HuH-7 (cell line): ENCODE results near the gene ANKS1A.
"Not testable (repeated sequence)": the region's sequence is repeated elsewhere in the genome, so short reads cannot be mapped to it uniquely, and the experiment has no call there.

Experiments used
- DNase-seq: peaks from one replicate; pipeline ENCODE4 v3.0.0; 2011; ENCODE audit warnings: low spot score

The ANKS1A gene

DNA sequence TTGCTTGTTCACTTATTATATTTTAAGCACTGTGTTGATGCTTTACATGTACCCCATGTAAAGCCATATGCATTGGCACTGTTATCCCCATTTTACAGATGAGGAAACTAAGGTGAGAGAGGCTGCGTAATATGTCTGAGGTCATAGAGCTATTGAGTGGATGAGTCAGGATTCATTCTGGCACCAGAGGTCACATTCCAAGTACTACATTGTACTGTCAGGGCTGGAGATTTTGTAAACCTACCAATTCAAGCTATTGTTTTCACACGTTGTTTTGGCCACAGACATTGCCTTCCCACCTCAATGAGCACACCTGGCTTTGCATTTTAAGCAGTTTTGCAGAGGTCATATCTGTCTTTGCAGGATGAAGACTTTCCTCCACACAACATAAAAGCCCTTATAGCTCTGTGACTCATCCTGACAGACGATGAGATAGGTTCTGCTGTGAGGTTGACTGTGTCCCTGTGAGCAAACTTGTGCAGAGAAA is 33.2 kb downstream of the ANKS1A start:
- DNase-seq = no peak

DNA sequence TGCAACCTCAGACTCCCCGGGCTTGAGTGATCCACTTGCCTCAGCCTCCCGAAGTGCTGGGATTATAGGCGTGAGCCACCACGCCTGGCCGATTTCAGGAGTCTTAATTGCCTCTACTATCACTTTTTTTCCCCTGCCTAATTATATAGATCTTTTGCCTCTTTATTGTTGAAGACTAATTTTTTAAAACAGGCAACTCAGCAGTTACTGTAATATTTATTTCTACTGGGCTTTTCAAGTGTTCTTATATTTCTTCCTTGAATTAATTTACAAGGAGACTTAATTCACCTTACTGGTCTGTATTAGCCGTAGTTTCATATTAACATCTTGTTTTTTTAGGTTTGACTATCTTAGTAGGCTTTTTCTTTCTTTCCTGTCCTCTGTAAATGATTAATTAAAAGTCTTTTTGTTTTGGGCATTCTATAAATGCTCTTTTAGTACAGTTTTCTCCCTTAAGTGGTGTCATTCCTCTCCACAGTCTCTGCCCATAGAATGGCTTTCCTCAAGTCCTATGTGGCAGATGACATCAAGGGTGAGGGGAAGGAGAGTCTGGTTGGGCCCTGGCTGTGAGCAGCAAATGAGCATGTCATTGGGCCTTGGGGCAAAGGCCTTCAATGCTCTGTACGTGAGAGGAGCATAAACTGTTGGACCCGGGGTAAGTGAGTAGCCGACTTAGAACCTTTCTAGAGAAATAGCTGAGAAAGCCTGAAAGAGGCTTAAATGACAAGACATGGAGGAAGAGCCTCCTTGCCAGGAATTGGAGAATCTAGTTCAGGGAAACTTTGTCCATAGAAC is 36.0 kb downstream of the ANKS1A start:
- DNase-seq = no peak

DNA sequence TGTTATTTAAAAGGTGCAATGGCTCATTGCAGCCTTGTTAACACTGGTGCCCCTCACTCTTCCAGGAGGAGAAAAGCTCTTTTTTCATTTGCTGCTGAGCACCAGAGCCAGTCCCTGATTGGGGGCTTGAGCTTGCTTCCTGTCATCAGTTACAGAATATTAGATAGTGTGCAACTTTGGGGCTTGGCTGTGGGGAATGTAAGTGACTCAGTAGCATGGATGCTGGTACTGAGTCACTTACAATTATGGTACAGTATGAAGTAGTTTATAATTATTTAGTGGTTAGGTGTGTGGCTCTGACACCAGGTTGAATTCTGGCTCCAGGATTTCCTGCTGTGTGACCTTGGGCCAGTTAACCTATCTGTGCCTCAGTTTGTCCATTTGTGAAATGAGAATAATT is 37.6 kb downstream of the ANKS1A start:
- no peak for DNase-seq

DNA sequence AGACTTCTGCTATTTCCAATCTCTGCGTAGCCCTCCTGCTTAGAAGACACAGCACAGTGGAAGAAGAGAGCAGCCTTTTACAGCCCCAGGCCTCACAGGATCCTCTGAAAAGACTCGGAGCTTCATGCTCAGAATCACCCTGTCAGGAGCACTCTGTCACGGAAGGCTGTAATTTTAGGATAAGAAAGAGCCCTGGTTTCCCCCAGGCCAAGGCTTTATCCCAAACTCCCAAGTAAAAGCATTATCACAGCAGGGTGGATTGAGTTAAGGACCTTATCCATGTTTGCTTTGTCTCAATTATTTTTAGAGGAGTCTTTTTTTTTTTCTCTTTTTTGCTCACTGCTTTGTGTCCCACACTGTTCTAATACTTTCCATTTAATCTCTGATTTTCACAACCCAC is 39.2 kb downstream of the ANKS1A start:
- no peak for DNase-seq

DNA sequence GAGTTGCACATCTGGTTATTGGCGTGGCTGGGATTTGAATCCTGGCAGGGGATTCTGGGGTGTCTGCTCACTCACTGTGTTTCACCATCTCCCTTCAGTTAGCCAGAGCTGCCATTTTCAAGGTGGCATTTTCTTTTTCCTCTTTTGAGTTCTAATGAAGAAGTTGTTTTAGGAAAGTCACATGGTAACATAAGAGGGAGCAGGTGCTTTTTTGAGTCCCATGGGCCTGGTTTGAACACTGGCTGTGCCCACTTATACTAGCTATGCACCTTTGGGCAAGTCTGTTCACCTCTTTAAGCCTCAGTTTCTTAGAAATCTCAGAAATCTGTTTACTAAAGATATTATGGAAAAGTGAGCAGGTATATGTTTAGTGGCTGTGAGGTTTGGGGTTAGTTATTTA is 39.6 kb downstream of the ANKS1A start:
- no peak for DNase-seq

DNA sequence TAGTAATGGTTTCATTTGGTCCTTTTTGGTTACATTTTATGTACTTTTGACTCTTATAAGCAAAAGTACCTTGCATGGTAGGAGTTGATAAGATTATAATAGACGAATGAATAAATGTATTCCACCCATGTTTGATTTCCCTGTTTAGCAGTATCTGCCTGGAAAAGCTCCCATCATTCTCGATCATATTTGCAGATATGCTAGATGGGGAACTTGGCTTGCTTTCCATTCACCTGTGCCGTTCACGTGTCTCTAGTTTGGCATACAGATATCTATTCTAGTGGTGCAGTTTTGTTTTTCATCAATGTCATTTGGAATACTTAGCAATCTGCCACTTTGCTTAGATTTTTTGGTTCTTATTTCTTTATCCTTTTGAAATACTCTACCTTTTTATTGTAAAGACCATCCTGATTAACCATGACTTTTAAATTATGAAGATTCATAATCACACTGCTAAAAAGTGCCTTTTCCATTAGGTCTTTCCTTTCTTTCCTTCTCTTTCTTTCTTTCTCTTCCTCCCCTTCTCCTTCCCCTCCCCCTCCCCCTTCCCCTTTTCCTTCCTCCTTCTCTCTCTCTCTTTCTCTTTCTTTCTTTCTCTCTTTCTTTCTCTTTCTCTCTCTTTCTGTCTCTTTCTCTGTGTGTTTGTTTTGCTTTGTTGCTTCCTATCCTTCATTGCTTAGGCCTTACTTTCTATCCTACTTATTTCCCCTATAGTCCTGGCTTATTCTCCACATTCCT is 40.4 kb downstream of the ANKS1A start:
- DNase-seq = no peak

DNA sequence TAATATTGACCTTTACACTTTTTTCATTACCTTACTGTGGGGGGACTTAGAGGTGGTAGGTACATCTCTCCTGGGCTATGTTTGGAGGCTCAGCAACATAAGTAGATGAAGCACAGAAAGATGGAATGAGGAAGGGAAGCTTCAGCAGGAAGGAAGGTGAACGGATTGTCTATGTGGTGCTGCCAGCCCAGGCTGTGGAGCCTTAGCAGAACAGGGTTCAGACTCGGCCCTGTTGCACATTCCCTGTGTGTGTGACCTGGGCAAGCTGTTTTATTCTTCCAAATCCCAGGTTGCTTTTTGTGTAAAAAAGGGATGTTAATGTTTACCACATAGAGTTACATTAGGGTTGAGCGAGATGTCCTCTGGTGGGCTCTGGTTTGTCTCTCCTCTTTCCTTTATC is 41.2 kb downstream of the ANKS1A start:
- no peak for DNase-seq

DNA sequence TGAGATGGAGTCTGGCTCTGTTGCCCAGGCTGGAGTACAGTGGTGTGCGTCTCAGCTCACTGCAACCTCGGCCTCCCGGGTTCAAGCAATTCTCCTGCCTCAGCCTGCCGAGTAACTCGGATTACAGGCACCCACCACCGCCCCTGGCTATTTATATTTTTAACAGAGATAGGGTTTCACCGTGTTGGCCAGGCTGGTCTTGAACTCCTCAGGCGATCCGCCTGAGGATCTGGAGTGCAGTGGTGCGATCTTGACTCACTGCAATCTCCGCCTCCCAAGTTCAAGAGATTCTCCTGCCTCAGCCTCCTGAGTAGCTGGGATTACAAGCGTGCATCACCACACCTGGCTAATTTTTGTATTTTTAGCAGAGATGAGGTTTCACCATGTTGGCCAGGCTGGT is 43.1 kb downstream of the ANKS1A start:
- not testable (repeated sequence) for DNase-seq

DNA sequence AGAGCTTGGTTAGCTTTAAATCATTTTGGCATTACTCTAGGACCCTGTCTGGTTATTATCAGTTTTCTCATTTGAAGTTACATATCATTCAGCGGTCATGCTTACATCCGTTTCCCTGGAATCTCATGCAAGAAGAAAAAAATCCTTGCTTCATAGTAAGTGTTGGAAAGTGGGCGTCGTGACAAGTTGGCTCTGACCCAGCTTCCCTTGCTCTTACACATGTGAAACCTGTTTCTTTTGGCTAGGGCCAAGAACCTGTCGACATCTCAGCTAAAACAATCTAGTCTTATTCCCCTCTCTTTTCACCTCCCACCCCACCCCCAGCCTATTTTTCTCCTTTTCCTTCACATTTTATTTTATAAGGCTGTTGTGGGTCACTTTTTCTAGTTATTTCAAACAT is 45.5 kb downstream of the ANKS1A start:
- DNase-seq = no peak

DNA sequence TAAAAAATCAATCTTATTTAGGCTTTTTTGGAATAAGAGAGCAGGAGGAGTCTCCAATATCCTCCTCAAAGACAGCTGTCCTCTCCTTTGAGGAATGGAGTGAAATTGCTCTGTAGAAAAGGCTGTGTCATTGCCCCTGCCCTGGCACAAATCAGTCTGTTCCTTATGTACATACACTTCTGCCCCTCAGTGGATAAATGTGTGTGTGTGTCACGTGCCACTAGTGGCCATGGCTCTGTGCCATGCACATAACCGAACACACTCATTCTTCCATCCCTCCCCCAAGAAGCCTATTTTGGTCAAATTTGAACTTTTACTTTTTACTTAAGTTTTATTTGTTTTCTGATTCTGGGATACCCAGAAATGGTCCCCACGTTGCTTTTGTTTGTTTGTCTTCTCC is 49.2 kb downstream of the ANKS1A start:
- DNase-seq = no peak

DNA sequence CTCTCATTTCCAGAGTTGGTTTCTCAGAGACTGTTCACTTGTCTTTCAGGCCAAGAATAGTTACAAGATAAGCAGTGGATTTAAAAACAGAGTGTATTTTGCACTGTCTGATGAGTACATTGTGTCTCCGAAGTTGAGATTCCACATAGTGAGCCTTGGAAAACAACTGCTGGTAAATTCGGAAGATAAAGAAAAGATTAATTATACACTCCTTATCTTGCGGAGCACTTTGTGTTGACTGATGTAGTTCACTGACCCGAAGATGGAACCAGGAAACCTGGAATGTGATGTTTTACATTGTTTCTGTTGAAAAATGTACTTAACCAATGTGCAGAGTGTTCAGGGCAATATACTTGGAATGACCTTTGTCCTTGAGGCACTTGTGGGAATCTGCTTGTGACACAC is 51.0 kb downstream of the ANKS1A start:
- DNase-seq = peak; percentile 37

DNA sequence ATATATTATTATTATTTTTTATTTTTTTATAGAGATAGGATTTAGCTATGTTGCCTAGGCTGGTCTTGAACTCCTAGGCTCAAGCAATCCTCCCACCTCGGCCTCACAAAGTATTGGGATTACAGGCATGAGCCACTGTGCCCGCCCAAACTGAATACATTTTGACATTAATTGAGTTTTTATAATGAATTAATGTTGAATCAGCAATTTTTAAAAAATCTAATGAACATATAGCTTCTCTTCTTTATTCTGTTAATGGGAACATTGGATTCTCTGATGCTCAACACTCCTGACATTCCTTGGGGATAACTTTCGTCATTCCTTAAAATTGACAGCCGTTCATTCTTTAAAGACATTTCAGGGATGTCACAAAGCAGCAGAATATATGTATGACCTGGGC is 52.4 kb downstream of the ANKS1A start:
- DNase-seq = no peak

DNA sequence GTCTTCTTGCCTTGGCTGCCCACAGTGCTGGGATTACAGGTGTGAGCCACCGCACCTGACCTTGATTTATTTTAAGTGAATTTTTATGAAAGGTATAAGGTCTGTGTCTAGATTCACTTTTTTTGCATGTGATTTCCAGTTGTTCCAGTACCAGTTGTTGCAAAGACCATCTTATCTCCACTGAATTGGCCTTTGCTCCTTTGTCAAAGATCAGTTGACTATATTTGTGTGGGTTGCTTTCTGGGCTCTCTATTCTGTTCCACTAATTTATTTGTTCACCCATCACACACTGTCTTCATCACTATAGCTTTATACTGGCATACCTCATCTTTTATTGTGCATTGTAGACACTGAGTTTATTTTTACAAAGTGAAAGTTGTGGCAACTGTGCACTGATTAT is 56.3 kb downstream of the ANKS1A start:
- peak; percentile 5 for DNase-seq

DNA sequence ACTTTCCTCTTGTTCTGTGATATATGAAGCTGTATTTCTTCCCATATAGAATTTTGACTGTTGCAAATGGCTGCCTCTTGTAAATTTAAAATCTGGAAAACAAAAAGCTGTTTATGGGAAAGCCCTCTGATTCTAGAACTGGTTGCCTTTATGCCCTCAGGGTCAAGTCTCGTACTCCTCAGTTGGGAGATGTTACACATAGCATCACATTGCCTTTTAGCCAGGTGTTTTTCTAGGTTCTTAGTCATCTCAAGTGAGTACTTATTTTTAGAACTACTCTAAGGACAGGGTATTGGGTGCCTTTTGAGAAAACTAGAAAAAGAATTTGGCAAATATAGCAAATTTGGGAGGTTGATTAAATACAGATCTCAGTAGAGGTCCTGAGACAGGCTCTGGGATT is 58.5 kb downstream of the ANKS1A start:
- DNase-seq = no peak

DNA sequence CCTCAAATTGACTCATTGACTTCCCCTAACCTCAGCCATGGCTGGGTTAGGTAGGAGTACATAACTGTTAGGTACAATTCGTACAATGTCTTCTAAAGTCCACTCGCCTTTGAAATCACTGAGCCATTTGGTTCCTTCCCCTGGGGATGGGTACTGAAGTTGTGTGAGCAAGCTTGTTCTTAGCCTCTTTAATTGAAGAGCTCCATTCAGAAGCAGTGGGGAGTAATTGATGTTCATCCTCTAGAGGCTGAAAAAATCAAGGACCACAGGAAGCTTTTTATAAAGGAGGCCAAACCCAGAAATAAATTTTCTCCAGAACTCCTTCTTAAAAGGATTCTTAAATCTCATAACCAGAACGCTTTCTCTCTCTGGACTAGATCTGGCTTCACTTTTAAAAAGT is 60.6 kb downstream of the ANKS1A start:
- DNase-seq = no peak

DNA sequence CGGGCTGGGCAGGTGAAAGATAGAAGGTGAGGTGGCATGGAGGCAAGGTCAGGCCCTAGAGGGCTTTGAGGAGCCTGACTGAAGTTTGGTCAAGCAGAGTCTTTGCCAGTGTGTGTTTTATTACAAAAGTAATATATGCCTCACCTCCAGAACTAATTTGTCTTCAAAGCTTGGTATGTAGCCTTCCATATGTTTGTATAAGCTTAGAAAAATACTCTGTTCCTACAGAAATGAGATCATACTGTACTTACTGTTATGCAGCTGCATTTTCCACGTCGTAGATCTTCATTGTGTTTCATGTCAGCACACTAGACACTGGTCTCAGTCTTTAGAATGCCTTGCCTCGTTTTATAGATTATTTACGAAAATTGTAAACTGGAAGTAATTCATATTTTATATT is 61.8 kb downstream of the ANKS1A start:
- no peak for DNase-seq

DNA sequence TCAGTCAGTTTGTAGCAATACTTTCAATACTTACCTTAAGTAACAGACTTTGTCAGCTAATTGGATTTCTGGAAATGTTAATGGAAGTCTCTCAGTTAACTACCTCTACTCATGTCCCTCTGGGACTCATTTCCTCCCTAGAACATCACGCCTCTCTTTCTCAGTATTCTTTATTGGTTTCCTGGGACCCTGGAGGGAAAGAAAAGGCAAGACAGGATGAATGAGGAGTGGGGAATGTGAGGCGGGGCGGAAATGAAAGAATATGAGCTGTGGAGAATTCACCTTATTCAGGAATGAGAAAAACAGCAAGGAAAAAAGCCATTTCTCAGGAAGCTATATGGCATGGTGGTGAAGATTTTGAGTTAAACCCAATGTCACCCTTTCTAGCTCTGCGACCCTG is 62.7 kb downstream of the ANKS1A start:
- DNase-seq = no peak

DNA sequence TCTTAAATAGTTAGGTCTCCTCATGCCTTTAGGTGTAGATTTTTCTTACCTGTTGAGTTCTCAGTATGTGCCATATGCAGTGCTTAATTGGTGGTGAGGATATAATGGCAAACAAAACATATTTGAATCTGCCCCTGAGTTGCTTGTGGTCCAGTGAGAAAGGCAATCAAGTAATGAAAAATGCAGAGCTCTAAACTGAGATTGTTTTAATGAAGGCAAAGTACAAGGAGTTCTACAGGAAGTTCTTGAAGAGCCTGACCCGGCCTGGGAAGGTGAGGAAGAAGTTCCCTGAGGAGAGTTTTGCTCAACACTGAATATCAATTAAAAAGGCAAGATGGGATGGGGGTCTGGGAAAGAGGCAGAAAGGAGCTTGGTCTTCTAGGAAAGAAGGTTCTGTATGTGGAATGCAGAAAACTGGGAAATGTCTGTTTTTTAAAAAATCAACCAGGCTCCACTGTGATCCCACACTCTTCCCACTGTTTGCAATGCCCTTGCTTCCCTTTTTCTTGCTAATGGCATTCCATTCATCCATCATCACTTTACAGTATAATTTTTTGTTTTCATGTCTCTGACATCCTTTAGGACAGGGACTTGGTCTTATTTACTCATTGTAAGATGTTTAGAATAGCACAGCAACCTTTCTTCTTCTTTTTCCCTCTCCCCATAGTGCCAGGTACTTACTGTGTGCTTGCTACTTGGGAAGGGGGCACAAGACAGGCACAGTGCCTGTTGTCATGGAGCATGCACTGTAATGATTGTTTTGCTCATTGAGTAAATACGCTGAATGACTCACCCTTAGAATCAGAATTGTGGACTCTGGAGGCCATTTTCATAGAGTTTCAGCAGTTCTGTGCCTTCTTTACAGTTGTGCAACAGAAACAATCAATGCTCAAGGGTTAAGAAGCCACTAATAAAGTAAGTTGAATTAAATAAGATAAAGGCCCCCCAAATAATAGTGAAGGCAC is 64.3 kb downstream of the ANKS1A start:
- peak; percentile 17 for DNase-seq

DNA sequence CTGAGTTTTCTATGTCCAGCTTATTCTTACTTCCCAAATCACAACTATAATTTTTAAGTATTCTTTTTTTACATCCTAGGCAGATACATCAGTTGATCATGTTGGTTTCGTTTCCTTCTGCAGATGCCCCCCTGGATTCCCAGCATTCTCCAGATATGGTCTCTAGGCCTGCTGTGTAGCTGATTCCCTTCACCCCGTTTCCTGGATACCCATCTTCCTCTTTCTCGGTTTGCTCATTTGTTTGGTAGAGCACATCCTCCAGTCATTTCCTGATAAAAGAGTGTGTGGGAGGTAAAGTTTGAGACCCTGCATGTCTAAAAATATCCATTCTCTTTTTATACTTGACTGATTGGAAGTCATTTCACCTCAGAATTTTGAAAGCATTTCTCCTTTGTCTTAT is 66.4 kb downstream of the ANKS1A start:
- no peak for DNase-seq

DNA sequence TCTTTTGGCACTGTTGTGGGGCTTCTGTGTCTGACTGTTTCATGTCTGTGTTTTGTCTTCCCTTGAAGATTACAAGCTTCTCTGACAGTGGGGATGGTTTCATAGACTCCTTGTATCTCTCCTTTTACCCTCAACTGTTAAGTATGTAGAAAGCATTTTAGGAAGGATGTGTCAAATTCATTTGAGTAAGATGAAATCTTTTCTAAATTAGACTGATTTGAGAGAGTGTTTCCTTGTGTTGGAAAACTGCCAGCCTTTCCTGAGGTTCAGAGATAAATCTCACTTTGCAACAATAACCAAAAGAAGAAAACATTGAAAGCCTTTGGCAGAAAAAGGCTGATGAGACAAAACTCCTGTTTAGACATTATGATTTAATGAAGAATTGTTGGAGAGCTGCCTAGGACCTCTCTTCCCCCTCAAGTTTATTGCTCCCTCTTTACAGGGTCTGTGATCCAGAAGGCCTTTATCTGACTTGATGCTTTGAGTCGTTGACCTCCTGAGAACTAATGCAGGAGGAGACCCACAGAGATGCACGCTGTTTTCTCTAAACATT is 68.3 kb downstream of the ANKS1A start:
- no peak for DNase-seq

DNA sequence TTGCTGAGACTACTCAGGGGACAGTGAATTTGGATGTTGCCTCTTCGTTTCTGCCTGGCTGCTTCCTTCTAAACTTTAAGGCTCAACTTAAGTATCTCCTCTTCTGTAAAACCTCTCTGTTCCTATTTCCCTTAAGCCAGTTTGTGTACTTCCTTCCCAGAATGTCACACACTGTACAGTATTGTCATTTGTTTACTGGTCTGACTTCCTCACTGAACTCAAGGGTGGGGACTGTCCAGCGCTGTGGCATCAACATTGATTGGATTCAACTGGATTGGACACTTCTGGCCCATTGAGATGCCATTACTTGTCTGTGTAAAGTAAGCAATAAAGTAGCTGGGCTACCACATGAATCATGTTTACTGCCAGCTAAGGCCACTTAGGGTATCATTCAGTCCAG is 69.7 kb downstream of the ANKS1A start:
- DNase-seq = no peak

DNA sequence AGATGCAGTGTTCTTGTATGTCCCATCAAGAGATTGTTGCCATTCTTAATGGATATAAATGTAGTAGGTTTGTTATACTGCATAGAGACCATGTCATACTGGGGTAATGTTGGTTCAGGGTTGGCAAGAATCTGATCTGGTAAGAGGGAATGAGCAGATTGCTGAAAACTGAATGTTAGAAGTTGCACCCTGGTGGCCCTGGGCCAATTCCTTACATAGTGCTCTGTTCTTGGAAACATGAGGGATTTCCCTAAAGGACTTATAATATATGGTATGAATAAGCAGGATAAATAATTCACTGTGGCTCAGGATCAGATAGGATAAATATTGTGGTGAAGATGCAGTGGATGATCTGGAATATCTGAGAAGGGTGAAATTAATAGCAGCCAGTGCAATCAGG is 70.2 kb downstream of the ANKS1A start:
- no peak for DNase-seq
